ENCODE measurements around the gene DHRS7B.
"Not testable (repeated sequence)": the region's sequence is repeated elsewhere in the genome, so short reads cannot be mapped to it uniquely, and the experiment has no call there.

DHRS7B gene

DNA sequence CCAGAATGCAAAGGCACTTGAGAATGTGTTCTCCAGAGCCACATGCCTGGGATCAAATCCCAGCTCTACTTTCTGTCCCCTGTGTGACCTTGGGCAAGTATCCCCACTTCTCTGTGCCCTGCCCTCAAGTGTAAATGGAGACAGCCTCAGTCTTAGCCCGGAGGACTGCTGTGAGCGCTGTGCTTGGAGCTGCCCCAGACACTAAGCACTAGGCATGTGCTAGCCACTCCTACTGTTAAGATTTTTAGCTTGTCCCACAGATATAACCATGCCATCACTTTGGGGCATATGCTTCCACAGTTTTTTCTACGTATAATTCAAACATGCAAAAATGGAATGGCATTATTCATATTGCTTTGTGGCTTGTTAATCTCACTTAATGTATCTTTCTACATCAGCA lies 57.8 kb downstream of the DHRS7B start:
- no peak for DNase-seq

DNA sequence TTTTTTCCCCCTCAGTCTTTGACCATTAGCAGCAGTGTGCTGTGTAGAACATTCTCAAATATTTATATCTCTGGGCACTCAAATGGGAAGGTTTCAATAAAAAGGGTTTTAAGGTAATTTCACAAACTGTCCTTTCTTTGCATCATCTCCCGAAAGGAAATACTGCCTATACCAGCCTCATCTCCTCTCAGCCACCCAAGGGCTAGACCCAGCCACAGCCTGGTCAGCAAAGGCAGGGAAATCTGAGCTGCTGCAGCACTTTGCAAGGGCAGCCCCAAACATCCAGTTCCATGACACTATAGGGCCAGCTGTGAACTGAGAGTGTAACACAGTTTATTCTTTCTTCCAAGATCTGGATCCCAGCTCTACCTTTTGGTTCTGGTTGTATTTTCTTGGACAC lies 58.3 kb downstream of the DHRS7B start:
- no peak for DNase-seq

DNA sequence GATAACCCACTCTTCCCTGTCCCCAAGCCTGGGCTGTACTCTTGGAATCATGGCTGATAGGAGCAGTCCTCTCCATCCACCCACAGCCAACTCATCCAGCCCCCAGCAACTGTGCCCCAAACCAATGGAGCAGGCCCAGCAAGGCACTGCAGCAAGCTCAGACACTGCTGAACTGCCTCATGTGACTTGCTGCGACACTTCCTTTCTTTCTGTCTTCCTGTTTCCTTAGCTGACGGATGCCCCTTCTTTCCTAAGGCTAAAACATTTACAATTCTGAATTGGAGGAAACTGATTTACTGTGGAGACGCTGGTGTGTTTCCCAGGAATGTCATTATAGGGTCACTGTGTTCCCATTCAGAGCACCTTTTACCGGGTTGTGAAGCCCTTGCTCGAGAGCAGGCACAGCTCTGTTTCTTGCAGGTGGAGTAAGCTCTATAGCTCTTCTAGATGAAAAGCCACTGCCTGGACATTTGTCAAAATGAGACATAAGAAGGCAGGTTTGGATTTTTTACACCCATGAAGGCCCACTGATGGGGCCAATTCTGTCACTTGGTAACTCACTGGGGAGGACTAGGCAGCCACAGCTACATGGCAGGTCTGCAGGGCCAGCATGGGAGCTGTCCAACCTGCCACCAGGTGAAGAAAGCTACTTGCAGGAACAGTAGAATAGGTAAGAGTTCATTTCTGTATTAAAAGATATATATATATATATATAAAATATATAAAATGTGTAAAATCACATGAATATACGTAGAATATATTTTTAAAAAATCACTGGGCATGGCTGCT lies 59.8 kb downstream of the DHRS7B start:
- no peak for DNase-seq

DNA sequence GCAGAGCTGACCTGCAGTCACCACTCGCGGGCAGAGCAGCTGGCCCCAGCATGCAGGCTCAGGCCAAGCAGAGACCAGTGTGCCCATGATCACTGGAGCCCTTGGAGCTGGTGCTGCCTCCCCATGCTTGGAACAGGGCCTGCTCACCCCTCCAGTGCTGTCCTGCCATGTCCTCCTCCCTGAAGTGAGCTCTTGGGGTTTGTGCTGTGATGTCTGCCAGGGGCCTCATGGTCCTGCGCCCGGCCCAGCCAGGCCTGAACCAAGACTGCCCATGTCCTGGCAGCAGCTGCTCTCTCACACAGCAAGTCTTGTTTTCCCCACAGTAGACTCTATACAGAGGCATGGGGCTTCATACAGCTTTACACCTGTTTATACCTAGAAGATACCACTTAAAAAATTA lies 62.6 kb downstream of the DHRS7B start:
- DNase-seq, result no peak

DNA sequence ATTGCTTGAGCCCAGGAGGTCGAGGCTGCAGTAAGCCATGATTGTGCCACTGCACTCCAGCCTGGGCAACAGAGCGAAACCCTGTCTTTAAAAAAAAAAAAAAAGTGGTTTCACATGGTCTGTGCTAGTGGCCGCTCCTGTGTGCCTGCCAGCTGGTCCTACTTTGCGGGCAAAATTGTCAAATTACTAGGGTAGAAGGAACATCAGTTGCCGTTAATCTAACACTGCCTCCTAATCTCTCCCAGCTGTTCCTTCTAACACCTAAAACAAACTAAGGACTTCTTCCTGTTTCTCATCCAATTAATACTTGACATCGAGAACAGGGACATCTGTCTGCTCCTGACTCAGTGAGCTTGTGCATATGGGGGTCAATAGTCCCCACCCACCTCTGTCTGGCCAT lies 63.3 kb downstream of the DHRS7B start:
- DNase-seq, result no peak

DNA sequence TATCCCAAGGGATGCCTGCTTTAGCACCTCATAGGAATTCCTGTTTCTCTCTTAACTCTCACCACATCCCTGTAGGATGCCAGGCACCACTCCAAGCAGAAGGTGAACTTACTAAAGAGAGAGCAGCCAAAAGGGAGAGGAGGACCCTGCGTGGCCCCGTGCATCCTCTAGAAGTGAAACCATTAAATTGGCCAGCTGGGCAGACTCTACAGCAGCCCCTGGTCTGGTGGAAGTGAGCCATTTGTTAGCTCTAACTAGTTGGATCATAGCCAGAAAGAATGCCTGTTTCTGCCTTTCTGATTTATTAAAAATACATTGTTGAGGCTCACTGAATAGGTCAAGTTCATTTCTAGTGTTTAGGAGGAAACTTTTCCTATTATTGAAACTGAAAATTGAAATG lies 64.9 kb downstream of the DHRS7B start:
- no peak for DNase-seq

DNA sequence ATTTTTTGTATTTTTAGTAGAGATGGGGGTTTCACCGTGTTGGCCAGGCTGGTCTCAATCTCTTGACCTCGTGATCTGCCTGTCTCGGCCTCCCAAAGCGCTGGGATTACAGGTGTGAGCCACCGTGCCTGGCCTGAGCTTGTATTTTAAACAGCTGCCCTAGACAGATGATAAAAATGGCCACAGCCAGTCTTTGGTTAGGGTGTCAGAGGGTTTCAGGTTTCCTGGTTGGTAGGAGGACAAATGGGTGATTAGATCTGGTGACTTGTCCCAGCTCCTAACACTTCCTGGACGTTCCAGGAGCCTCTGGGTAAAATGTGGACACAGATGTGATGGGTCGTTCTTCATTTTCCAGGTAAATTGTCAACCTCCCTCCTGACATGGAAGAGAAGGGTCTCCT lies 65.7 kb downstream of the DHRS7B start:
- not testable (repeated sequence) for DNase-seq

DNA sequence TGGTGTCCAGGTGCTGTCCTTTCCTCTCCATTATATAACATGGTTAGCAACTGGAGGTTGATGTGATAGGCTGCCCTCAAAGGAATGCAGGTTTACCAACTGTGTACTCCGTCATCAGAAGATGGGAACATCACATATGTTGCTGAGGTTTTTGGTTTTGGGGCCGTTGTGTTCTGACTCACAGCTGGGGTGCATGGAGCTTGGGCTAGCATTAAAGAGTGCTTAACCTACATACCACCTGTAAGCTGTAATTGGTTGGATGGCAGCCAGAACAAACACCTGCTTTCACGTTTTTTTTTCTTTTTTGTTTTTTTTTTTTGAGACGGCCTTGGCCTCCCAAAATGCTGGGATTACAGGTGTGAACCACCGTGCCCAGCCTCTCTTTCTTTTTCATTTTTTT lies 66.3 kb downstream of the DHRS7B start:
- DNase-seq, result no peak

DNA sequence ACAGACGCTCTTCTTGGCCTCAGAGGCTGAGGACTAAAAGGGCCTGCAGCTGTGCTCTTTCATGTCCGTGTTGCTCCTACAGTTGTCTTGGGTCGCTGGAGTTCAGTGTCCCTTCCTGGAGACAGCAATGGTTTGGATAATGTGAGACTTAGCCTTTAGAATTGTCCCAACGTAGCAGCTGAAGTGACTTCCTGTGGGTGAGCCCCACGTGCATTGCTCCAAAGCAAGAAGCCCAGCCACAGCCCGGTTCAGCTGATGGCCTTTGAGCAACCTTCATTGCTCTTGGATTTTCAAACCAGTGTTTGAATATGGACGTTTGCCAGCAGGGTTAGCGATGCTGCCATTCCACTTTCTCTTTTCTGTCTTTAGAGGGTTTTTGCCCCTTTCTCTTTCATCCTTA lies 67.5 kb downstream of the DHRS7B start:
- no peak for DNase-seq

DNA sequence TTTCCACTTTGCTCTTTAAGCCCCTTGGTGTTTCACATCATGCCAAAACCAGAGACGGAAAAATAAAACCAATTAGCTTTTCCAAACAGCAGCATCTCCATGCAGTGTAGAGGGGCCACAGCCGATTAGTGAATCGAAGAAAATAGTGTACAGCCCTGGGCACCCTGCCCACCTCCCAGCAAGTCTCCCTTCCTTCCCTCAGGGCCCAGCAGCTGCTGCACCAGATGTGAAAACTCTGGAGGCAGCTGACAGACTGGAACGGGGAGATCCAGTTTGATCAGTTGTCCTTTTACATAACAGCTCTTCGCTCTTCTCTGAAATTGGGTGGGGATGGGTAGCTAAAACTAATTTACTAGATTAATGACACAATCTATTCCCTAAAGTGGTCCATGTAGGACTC lies 67.9 kb downstream of the DHRS7B start:
- DNase-seq, result peak; percentile 41

DNA sequence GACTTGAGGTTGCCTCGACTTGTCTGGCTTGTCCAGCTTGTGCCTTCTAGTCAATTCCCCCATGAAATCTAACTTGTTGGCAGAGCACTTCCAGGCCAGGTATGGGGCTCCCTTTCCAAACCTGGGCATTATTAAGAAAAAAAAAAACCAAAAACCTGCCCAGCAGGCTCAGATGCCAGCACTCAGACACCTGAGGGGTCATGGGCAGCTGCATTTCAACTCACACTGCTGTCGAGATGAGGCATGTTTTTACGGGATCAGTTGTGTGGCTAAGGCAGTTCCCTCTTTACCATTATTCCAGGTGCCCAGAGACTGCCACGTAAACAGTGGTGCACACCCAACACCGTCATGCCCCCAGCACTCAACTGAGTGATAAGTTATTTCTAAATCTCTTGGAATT lies 69.4 kb downstream of the DHRS7B start:
- DNase-seq, result no peak

DNA sequence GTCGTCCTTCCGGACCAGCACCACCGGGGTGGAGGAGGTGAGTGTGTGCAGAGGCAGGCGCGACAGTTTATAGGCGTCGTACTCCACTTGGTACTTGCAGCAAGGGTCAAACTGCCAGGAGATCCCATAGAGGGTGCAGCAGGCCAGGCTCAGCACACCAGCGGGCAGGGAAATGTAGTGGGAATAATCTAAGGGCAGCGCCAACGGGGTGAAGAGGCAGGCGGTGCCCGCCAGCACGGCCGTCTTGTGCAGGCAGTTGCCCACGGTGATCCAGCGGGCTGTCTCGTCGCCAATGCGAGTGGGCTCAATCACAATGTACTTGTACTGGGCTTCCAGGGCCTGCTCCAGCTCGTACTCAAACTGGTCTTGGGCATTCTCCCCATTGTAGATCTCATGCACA lies 71.6 kb downstream of the DHRS7B start:
- DNase-seq, result no peak

DNA sequence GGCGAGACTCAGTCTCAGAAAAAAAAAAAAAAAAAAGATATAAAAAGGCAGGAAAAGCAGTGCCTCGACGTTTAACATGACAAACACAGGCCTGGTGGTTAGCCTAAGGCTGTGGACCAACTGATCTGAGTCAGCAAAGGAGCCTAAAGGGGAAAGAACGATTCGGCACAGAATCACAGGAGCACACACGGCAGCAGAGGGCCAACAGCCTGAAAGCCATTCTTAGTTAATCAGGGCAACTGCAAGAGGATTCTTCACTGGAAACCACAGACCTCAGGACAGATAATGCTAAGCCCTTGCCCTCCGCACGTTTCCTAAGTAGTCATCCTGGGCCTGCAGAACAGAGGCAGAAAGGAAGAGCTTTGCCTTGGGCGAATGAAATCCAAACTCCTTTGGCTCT lies 72.5 kb downstream of the DHRS7B start:
- peak; percentile 37 for DNase-seq

DNA sequence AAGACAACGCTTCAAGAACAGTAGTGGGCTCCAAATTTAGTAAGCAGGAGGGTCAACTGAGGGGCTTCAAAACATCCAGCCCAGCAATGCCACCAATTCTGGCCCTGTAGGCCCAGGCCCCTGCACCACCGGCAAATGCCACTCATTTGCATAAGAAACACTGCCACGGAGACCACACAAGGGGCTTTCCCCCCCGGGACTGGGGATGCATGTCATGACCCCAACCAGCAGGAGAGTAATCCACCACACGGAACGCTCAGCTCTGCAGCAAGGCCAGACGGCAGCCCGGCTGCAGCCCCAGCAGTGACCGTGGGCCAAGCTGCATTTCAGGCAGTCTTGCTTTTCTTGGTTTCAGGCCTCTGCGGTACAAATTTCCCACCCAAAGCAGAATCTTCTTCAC lies 73.1 kb downstream of the DHRS7B start:
- DNase-seq, result no peak

DNA sequence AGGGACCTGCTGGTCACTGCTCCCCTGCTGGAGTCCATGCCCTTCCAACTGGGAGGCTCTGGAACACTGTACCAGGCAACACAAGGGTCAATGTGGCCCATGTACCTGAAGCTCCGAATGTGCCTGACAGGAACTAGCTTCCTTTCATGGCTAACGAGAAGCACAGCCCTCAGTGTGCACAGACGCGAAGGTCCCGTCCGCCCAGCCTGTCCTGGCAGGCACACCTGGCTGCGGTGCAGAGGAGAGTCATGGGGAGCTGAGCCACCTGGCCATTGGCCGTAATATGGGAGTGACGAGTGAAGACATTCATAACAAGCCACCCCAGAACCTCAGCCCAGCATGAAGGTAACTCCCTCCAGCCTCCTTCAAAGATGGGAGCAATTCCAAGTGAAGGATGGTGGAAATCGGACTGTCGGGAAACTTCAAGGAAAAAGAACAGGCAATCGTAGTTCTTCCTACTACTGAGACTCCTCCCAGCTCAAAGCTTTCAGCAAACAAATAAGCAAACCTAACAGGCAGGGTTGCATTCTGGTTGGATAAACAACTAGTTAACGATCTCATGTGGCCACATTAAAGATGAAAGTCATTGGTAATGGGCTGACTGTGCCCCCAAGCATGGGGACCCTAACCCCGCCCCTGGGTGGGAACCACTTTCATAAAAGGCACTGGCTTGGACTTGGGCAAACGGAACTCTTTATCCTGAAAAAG lies 74.0 kb downstream of the DHRS7B start:
- DNase-seq, result no peak

DNA sequence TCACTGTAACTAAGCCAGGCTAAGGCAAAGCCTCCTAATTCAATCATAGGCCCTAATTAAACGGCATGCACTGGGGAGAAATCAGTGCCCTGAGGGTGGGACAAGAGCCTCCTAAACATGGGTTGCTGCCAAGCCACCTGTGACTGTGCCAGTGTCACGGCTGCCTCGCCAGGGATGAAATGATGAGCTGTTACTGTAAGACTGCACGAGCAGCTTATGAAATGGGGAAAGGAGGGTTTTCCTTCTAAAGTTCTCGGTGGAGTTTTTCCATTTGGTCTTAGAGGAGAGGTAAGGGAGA lies 74.5 kb downstream of the DHRS7B start:
- no peak for DNase-seq

DNA sequence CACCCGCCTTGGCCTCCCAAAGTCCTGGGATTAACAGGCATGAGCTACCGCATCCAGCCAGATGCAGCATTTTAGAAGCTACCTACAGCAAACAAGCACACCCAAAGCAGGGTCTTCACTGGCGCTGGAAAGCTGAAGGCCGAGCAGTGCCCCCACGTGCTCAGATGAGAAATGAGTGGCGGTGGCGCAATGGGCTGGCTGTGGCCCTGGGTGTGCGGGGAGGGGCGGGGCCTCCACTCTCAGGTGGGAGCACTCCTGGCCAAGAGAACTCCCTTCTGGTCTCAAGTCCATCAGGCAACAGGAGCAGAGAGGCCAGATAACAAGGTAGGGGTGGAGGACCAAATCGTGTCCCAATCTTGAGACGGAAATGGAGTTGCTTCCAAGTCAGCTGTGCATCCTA lies 75.1 kb downstream of the DHRS7B start:
- no peak for DNase-seq

DNA sequence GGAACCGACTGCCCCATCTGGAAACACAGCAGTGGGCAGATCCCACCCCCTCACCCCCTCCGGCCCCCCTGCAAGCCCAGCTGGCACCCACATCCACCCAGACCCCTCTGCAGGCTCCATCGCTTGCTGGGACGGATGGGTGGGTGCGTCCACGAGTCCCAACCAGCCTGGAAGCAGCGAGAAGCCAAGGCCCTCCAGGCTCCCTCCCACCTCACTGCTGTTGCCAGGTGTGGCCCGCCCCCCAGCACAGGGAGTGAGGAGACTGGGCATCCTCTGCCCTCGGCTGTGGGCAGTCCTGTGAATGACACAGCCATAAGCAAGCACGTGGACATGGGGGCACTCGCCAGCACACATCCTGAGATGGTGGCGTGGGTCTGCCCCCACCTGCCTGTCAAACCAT lies 75.7 kb downstream of the DHRS7B start:
- DNase-seq, result no peak

DNA sequence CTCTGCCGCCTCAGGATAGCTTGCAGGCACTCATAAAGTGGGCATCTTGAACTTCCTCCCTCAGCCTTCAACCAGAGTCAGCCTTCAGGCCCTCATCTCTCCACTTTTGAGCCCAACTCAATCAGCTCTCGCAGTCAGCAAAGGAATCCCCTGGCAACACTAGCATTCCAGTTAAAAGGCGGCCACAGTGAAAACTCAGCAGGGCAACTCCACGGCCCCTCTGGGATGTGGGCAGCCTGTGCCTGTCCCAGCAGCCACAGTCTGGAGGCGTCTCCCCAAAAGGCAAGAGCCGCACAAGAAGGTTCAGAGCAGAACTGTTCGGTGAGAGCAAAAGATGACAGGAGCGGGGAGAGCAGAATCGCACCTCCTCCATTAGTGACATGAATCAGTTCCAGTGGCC lies 78.2 kb downstream of the DHRS7B start:
- no peak for DNase-seq

DNA sequence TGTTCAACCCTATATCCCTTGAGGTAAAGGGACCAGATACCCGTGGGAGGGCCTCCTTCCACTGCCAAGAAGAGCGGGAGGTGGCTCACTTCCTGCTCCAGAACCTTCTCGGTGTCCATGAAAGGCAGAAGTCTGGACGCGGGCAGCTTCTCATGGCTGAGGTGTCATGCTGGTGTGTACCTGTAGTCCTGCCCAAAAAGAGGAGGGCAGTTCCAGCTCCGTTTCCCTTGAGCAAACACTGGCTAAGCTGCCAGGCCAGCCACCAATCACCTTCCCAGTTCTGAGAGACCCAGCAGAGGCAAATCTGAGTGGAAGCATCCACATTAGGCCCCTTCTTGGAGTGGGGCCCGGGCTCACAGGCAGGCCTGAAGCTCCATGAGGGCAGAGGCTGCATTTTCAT lies 81.6 kb downstream of the DHRS7B start:
- DNase-seq, result no peak

DNA sequence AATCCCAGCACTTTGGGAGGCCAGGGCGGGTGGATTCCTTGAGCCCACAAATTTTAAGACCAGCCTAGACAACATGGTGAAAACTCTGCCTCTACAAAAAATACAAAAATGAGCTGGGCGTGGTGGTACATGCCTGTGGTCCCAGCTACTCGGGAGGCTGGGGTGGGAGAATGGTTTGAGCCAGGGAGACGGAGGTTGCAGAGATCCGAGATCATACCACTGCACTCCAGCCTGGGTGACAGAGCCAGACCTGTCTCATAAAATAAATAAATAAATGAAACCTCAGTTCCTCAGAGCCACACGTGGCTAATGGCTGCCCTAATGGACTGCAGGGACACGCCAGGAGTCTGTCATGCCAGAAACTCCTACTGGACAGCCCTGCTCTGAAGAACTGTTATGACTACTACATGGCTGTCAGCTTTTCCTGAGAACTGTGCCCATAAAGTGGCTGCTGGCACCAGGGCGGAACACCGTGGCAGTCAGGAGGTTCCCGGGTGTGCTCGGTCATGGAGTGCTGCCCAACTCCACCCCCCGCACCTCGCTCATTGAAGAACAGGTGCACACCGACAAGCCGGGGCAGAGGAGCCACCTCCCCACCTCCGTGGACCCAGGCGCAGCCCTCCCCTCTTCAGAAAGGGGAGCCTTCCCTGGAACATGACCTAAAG lies 82.9 kb downstream of the DHRS7B start:
- no peak for DNase-seq

DNA sequence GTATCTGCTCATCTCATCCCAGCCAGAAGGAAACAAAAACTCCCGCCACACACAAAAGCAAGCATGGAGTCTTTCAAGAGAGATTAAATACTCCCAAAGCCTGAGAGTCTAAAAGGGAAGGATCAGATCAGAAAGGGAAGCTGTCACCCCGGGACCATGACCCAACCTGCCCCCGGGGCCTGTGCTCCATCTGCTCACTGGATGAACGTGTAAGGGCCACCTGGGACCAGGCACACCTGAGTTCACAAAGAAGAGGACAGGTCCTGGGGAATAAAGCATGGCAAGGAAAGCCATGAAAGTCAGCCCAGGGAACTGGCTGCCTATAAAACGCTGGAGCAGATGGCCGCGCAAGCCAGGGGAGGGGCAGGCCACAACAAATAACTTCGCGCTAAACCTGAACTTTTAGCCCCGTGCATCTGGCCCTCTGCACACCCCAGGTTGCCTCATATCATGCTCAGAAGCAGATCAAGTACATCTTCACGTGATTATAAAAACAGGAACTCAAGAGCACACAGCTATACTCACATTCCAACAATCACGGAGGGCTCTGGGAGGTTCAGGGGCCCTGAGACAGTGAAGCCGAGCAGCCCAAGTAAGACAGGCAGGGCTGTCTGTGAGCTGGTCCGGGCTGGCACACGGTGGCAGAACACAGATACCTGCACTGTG lies 83.8 kb downstream of the DHRS7B start:
- DNase-seq, result no peak

DNA sequence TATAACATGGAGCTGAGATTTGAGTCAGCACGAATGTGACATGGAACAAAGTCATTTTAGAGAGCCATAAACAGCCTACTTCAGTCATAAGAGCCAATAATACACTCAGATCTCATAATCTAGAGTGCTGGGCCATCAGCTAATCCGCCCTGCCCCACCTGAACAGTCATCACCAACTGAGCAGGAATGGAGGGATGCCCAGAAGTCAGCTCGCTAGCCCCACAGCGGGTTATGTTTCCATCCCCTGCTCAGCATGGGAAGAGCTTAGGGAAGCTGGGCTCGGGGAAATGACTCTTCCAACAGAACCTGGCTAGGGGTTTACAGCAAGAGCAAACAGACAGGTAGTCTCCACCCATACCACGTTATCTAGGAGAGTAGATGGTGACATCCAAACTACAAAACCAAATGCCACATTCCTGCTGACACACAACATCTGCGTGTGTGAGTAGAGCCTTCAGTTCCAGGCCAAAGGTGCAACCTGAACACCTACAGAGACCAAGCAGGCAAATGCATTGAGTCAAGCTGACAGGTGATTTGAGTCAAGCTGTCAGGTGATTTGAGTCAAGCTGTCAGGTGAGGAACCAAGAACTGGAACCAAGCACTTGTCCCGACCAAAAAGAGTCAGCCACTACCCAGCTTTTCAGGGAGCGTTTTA lies 85.2 kb downstream of the DHRS7B start:
- DNase-seq, result no peak
